ENCODE measurements around the gene MED13L.
"Not testable (repeated sequence)": the region's sequence is repeated elsewhere in the genome, so short reads cannot be mapped to it uniquely, and the experiment has no call there.

GRCh38 chr12:116031624-116032023 lies 245.9 kb downstream of the MED13L start:
- not testable (repeated sequence) for TF ChIP-seq CREB5 (CRISPR knock-in tag; IDR thresholded peaks at IDR 0.05; ENCODE audit: low read depth); BACH2 (CRISPR knock-in tag; IDR thresholded peaks at IDR 0.05; ENCODE audit: borderline replicate concordance)
